ENCODE data around the gene SPATA6L.
A peak's percentile ranks its signal among the peaks of the same experiment; 100 is the strongest.

SPATA6L gene

DNA sequence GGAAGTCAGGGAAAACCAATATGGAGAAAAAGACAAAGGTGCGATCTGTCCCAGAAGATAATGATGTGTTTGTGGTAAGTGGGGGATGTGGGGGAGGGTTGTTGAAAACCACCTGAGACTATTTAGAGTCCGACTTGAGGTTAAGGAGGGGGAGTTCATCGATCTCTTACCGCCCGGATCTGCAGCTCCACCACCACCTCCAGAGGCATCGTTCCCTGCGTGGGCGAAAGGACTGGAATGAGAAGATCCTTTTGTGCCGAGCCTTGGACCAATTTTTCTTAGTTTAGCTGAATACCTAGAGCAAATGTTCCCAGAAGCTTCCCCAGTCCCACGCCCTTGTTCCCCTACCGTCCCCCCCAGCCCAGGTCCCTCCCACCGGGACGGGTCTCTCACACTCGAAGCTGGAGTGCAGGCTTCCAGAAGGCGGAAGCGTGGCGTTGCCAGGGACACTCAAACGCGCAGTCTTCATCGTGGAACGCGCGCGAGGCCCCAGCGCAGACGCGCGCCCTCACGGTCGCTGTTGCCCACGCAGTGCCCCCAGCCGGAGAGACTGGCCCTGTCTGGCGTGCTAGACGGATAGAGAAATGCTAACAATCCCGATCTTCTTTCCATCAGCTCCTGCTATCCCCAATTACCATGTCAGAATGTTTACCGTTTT lies at the start of gene SPATA6L:
TSS of gene SPATA6L (minus strand) at position 439 of the 658 bp plus-strand sequence. CDS start at position 209, 230 bp downstream.
- DNase-seq (ENCODE audit: low read depth), result no peak

GRCh38 chr9:4714266-4715016 lies 48.2 kb upstream of the SPATA6L start:
- no peak for DNase-seq (ENCODE audit: low read depth)

GRCh38 chr9:4713849-4714248 lies 47.6 kb upstream of the SPATA6L start:
- DNase-seq (ENCODE audit: low read depth), result no peak

DNA sequence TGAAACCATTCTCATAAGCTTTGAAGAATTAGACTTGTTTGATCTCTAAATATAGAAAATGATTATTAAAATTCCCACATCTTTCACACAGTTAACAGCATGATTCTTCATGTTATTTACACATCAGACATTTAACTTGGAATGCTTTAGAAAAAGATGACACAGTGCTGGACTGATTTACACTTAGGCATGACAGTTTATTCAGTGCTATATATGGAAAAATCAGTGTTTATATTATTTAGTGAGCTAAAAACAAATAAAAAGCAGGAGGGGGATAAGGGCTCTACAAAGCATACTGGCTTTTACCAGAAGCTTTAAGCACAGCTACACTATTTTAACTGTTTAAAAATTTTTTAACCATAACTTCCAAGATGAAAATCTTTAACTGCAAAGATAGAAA lies 43.1 kb upstream of the SPATA6L start:
- DNase-seq (ENCODE audit: low read depth), result no peak

- DNase-seq (ENCODE audit: low read depth), result no peak
Measured at GRCh38 chr9:4706971-4707622, 40.8 kb upstream of the SPATA6L start.

DNA sequence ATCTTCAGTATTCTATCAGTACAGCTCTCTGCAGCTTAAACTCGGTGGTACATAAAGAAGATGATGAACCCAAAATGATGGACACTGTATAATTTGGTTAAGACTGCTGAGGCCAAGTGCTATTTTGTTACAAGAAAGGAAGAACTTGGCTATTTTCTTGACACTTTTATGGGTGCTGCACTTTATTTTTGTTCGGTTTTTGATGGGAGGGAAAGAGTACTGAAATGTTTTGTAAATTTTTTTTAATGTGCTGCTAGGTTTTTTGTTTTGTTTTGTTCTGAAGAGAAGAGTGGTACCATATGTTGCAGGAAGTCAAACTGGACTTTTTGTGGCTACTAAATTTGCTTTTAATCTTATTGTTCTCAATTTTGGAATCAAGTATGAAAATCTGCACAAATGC lies 39.7 kb upstream of the SPATA6L start:
- no peak for DNase-seq (ENCODE audit: low read depth)

DNA sequence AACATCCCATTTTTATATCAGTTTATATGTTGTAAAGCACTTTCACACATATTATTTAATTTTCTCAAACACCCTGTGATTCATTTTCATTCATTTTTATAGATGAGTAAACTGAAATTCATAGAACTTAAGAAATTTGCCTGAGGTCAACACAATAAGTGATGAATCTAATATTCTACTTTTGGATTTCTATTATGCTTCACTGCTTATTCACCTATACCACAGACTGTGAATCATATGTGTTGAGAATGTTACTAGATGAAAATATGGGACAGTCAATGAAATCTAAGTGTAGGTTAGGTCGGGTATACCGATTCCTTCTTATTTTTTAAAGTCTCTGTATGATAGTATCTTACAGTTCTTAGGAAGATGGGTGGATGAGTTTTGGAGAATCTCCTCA lies 37.8 kb upstream of the SPATA6L start:
- no peak for DNase-seq (ENCODE audit: low read depth)

GRCh38 chr9:4701526-4701925 lies 35.2 kb upstream of the SPATA6L start:
- DNase-seq (ENCODE audit: low read depth), result no peak

- no peak for DNase-seq (ENCODE audit: low read depth)
Measured at GRCh38 chr9:4700932-4701331, 34.7 kb upstream of the SPATA6L start.

- no peak for DNase-seq (ENCODE audit: low read depth)
Measured at GRCh38 chr9:4700091-4700490, 33.8 kb upstream of the SPATA6L start.

- peak; percentile 55 for DNase-seq (ENCODE audit: low read depth)
Measured at GRCh38 chr9:4691795-4692194, 25.5 kb upstream of the SPATA6L start.

DNA sequence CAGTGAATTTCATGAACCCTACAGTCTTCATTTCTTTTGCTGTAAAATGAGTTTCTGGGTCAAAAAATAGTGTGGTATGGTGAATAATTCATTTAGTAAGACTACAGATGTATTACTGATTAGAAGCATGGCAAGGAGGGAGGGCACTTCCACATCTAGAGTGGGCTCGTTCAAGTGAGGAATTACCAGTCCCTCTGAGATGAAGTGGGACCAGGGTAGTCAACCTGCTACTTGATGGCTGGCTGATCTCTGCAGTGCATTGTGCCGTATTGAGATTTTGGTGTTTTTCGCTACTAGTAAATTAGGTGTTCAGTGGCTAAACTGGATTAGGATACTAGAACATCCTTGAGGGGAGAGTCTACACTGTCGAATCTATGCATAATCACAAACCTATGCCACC lies 23.9 kb upstream of the SPATA6L start:
- no peak for DNase-seq (ENCODE audit: low read depth)

DNA sequence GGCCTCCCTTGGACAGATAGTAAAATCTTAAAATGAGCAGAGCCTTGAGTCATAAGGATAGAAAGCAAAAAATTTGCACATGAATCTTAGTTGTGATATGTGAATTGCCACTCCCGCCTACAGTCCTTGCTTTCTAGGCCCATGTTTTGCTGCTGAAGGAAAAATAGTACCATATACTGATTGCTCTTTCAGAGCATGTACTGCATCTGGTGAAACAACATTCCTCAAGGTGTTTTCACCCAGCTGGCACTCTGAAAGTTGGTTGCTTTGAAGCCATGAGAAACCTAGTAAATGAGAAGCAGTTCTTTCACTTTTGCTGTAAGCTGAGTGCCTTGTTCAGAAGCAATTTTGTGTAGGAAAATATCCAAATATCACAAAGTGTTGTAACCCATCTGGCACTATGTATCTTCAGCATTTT lies 23.4 kb upstream of the SPATA6L start:
- DNase-seq (ENCODE audit: low read depth), result no peak

DNA sequence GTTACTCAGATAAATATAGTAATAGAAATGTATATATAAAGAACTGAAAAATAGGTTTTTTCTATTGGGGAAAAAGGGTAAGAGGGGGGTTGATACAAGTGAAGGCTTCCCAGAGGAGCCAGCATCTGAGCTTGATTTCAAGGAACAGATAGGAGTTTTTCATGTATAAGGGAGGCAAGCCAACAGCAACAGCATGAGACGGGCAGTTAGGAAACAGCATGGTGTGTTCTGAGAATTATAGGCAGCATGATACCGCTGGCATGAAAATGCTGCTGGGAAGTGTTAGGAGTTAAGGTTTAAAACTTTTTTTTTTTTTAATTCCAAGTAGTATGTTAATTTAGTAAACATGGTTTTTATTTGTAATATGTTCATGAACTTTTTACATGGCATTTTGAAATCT lies 22.7 kb upstream of the SPATA6L start:
- DNase-seq (ENCODE audit: low read depth), result no peak

DNA sequence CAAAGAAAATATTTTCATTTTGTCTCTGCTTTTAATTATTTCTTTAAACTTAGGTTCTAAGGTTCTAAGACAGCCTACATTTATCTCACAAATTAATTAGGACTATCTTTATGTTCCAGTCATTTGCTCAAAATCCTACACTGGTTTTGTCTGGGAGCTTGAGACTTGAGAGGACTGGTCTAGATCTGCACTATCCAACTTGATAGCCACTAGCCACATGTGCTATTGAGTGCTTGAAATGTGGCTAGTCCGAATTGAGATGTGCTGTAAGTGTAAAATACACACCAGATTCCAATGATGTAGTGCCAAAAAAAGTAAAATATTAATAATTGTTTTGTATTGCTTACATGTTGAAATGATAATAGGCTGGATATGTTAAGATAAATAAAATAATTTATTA lies 20.3 kb upstream of the SPATA6L start:
- DNase-seq (ENCODE audit: low read depth), result no peak

GRCh38 chr9:4686112-4686511 lies 19.8 kb upstream of the SPATA6L start:
- no peak for DNase-seq (ENCODE audit: low read depth)

GRCh38 chr9:4684820-4685219 lies 18.5 kb upstream of the SPATA6L start:
- DNase-seq (ENCODE audit: low read depth), result no peak

- DNase-seq (ENCODE audit: low read depth), result peak; percentile 67
Measured at GRCh38 chr9:4680750-4681149, 14.5 kb upstream of the SPATA6L start.

GRCh38 chr9:4680173-4680525 lies 13.9 kb upstream of the SPATA6L start:
- DNase-seq (ENCODE audit: low read depth), result no peak

DNA sequence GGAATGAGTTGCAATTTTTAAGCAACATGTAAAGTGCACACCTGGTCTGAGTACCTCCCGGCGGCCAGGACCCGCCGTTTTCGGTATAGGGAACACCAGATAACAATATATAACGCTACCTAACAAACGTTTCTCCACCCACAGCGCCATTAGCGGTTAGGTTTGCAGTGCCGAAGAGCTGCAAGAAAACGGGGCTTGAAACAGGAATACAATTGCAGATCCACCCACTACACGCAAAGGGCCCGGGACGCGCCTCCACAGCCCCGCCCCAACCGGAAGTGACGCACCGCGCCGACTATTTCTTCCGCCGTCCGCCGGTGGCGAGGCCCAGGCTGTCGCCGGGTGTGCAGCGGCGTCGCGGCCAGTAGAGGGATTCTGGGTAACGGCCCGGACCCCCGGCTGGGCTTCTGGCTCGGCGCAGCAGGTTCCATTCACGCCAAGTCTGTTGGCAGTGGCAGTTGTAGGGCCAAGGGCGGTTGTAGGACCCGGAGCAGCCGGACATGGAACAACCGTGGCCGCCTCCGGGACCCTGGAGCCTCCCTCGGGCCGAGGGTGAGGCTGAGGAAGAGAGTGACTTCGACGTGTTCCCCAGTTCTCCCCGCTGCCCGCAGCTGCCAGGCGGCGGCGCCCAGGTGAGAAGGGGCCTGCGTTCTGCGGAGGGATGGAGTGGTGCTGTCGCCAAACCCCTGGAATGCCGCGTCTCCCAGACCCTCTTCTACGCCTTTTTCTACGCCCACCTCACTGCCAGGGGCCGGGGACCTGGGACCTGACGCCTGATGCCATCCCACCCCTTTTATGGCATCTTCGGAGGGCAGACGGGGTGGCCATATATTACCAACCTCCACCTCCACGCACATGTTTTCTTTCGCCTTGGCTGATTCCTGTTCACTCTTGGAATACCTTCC lies 13.2 kb upstream of the SPATA6L start, which contains the start of gene CDC37L1:
TSS of gene CDC37L1 (plus strand) at position 302 of the 905 bp plus-strand sequence. CDS start at position 501, 199 bp downstream.
- peak; percentile 71 for DNase-seq (ENCODE audit: low read depth)

DNA sequence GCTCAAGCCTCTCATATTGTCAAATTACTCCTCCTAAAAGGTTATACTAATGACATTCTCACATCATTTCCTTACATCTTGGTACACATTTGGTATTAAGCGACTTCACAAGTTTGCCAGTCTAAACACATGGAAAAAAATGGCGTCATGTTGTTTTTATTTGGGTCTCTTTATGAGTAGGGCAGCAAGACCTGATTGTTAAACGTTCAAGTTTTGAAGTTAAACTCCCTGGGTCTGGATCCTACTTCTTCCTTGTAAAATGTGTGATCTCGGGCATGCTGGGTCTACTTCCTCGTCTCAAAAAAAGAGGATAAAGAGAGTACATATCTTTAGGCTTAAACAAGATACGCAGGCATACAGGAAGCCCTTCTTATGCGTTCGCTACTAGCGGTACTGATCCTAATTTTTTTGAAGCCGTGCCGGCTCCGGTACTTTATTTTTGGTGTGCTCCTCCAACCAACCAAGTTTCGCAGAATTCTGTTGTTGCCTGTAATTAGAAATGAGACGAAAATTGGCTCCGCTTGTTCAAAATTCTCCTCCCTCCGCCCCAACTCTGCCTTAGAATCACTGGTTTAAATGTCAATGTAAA lies 12.5 kb upstream of the SPATA6L start:
- no peak for DNase-seq (ENCODE audit: low read depth)

DNA sequence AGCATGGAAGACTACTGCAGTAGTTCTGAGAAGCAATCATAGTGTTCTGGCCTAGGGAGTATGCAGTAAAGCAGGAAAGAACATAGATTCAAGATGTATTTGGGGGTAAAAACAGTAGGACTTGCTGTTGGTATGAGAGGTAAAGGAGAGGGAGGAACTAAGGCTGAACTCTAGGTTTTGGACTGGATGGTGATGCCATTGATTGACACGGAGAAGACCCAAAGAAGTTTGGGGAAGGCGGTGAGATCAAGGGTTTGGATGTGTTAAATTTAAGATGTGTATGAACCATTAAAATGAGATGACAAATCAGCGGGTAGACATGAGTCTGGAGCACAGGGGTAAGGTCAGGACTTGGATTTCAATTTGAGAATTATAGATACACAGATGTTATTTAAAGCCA lies 11.1 kb upstream of the SPATA6L start:
- DNase-seq (ENCODE audit: low read depth), result no peak
